Gastrocnemius medialis (tissue), 4 donors: ENCODE results near the gene LTB. TPM values are rescaled to one million over a fixed set of nuclear protein-coding genes. Genes with fewer than 3 reads are reported as not detected.
A peak's percentile ranks its signal among the peaks of the same experiment; 100 is the strongest.

Experiments used
- ATAC-seq, 2 donors: fragments of 150-250 bp; one replicate each; pipeline ENCODE4 v1.9.1; 2016
- DNase-seq, 2 donors: peaks; one replicate each; pipeline ENCODE4 v3.0.0-alpha.2; 2019
- H3K27ac ChIP-seq, 4 donors: fragments of 200-600 bp; sonication (generic); 1 replicate in 1 of 4; 2 replicates in 3 of 4; pipeline ENCODE4 v1.5.1; 2016 to 2018; ENCODE audit warnings: mild to moderate bottlenecking in 2 of 4, moderate library complexity in 1 of 4
- H3K27me3 ChIP-seq, 3 donors: fragments of 200-600 bp; sonication (generic) in 2 of 3; 1 replicate in 1 of 3; 2 replicates in 2 of 3; pipeline versions ENCODE4 v1.5.1 to v1.6.0; 2016 to 2019; ENCODE audit warnings: mild to moderate bottlenecking in 1 of 3, moderate library complexity in 1 of 3
- H3K36me3 ChIP-seq, 2 donors: fragments of 200-600 bp; sonication (generic) in 1 of 2; one replicate each; pipeline ENCODE4 v1.5.1; 2017 to 2018
- H3K4me1 ChIP-seq, 2 donors: fragments of 200-600 bp; sonication (generic) in 1 of 2; one replicate each; pipeline ENCODE4 v1.5.1; 2016 to 2017; ENCODE audit warnings: mild to moderate bottlenecking in 2 of 2
- H3K4me3 ChIP-seq, 4 donors: fragments of 200-600 bp; sonication (generic) in 3 of 4; 1 replicate in 1 of 4; 2 replicates in 3 of 4; pipeline ENCODE4 v1.5.1; 2016 to 2019; ENCODE audit warnings: mild to moderate bottlenecking in 2 of 4
- H3K9me3 ChIP-seq, 3 donors: fragments of 200-600 bp; sonication (generic) in 2 of 3; 1 replicate in 1 of 3; 2 replicates in 2 of 3; pipeline ENCODE4 v1.5.1; 2016 to 2019
- POLR2A ChIP-seq, 2 donors: fragments of 450-650 bp; IDR thresholded peaks; one replicate each; pipeline ENCODE4 v1.6.1; 2017; ENCODE audit warnings: antibody characterized with exemption in 2 of 2, mild to moderate bottlenecking in 2 of 2, moderate library complexity in 2 of 2
- in situ Hi-C, 4 donors: fragments of 200-750 bp; cut with MboI; loops; one replicate each; pipeline versions ENCODE4 v1.15.0 to v1.8.0; 2017; ENCODE audit warnings: low sequenced_read_pairs in 4 of 4
- intact Hi-C: fragments of 100-400 bp; cut with DNase I; formaldehyde crosslinking; loops from one replicate; pipeline ENCODE4 v1.15.1; 2023; ENCODE audit warnings: low total_unique reads
- total RNA-seq, 4 donors: library from RNA; depleted of rRNA; stranded (reverse); fragments of >200 nt; gene quantifications; one replicate each; pipeline versions ENCODE4 v1.1.0 to v1.2.3, GENCODE V29; 2016
- TF ChIP-seq, protein P1 (sequence below), 5 experiments: fragments of 450-650 bp in 3 of 5; fragments of 200-600 bp in 2 of 5; sonication (generic) in 2 of 5; IDR thresholded peaks in 4 of 5; conservative IDR thresholded peaks in 1 of 5; 1 replicate in 4 of 5; 2 replicates in 1 of 5; pipeline ENCODE4 v1.5.1; 2016 to 2019; ENCODE audit warnings: antibody characterized with exemption in 5 of 5, mild to moderate bottlenecking in 3 of 5, moderate library complexity in 3 of 5

Gene LTB
- total RNA-seq, 4 donors from 2014 or later = not detected

DNA sequence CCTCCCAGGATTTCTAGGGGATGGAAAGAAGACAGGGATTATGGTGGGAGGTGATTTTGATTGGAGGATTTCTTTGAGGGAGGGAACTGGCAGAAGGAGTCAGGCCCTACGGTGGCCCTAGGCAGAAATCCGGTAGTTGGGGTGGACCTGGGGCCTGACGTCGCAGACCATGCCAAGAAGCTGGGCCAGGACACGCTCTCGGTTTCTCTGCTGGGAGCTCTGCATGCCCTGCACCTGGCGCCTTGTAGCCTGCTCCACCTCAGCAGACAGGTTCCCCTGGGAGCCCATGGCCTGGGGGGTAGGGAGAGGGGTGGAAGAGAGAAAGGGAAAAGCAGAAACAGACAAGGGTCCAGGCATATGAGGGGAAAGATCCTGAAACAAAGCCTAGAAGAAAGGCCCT lies 36.9 kb downstream of the LTB start:
- Histone ChIP-seq H3K27me3 (no peaks in the 10 kb centered on the region), H3K36me3 (peaks cover 0 to 13% of the 10 kb centered on the region in 2 donors), H3K4me3 (no peak overlapping the region), H3K9me3 (no peaks in the 10 kb centered on the region), H3K4me1 (peaks cover 27% of the 10 kb centered on the region in 2 donors), H3K27ac (no peak overlapping the region)
- ATAC-seq = no peak
- intact Hi-C loops = loop anchor here (5.0 to 10.0 kb wide), 6 partner anchors 290 to 1480 kb away; partner anchors contain the start of genes EHMT2, NELFE, NEU1 and POLR1H
- no peak for TF ChIP-seq POLR2A (IDR thresholded peaks at IDR 0.05)
- TF ChIP-seq, protein P1, sequence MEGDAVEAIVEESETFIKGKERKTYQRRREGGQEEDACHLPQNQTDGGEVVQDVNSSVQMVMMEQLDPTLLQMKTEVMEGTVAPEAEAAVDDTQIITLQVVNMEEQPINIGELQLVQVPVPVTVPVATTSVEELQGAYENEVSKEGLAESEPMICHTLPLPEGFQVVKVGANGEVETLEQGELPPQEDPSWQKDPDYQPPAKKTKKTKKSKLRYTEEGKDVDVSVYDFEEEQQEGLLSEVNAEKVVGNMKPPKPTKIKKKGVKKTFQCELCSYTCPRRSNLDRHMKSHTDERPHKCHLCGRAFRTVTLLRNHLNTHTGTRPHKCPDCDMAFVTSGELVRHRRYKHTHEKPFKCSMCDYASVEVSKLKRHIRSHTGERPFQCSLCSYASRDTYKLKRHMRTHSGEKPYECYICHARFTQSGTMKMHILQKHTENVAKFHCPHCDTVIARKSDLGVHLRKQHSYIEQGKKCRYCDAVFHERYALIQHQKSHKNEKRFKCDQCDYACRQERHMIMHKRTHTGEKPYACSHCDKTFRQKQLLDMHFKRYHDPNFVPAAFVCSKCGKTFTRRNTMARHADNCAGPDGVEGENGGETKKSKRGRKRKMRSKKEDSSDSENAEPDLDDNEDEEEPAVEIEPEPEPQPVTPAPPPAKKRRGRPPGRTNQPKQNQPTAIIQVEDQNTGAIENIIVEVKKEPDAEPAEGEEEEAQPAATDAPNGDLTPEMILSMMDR (IDR thresholded peaks at IDR 0.05 in 4 of 5, conservative IDR thresholded peaks at IDR 0.05 in 1 of 5) = no peak
- in situ Hi-C loops = loop anchor here (5.0 to 25.0 kb wide), 5 partner anchors 50 to 642 kb away; partner anchors contain the start of genes AGER (in 1 of the 4), AGPAT1 (in 1 of the 4), GPSM3 (in 1 of the 4) and NCR3 (in 1 of the 4)
- no peak for DNase-seq

DNA sequence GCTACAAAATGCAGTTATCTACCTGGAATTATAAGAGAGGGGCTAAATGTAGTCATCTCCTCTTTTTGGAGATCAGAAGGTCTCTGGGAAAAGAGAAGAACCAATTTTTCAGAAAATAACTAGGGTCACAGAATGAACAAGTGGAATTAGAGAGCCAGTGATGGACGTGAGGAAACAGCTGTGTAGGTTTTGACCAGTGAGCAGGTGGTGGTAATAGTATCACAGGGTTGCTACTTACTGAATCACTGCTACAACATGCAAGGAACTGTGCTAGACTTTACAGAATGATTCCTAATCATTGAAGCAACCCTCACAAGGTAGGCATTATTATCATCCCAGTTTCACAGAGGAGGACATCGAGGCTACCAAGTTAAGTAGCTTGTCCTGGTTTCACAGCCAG lies 37.5 kb downstream of the LTB start:
- no peak for DNase-seq
- Histone ChIP-seq H3K4me3 (no peak overlapping the region), H3K27ac (no peak overlapping the region), H3K4me1 (peaks cover 33% of the 10 kb centered on the region in 2 donors), H3K9me3 (no peaks in the 10 kb centered on the region), H3K36me3 (peaks cover 0 to 17% of the 10 kb centered on the region in 2 donors), H3K27me3 (no peaks in the 10 kb centered on the region)
- no peak for ATAC-seq
- in situ Hi-C loops = loop anchor here (5.0 to 25.0 kb wide), 5 partner anchors 50 to 643 kb away; partner anchors contain the start of genes AGER (in 1 of the 4), AGPAT1 (in 1 of the 4), GPSM3 (in 1 of the 4) and NCR3 (in 1 of the 4)
- TF ChIP-seq, protein P1 (IDR thresholded peaks at IDR 0.05 in 4 of 5, conservative IDR thresholded peaks at IDR 0.05 in 1 of 5) = no peak
- no peak for TF ChIP-seq POLR2A (IDR thresholded peaks at IDR 0.05)
- intact Hi-C loops = loop anchor here (5.0 to 10.0 kb wide), 8 partner anchors 47 to 1480 kb away; partner anchors contain the start of genes EHMT2, MICB, MRPS18B and NELFE

DNA sequence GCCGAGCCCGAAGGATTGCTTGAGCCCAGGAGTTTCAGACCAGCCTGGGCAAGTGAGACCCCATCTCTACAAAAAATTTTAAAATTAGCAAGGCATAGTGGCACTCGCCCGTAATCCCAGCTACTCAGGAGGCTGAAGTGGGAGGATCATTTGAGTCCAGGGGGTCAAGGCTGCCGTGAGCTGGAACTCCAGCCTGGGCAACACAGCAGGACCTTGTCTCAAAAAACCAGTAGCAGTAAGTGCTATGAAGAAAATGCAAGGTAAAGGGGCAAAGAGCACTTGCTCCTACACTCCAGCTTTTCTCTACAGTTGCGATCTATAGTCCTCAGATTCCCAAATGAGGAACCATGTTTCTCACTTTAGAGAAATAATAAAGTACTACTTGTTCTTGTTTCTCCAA lies 38.6 kb downstream of the LTB start:
- in situ Hi-C loops (loop anchor here (5.0 to 25.0 kb wide), 5 partner anchors 51 to 644 kb away; partner anchors contain the start of genes AGER (in 1 of the 4), AGPAT1 (in 1 of the 4), GPSM3 (in 1 of the 4) and NCR3 (in 1 of the 4)), intact Hi-C loops (loop anchor here (2.0 to 10.0 kb wide), 6 partner anchors 46 to 1479 kb away; partner anchors contain the start of genes EHMT2, MICB, MRPS18B and POLR1H)
- Histone ChIP-seq H3K36me3 (peaks cover 0 to 17% of the 10 kb centered on the region in 2 donors), H3K4me1 (peaks cover 41 to 43% of the 10 kb centered on the region in 2 donors), H3K27me3 (no peaks in the 10 kb centered on the region), H3K4me3 (no peak overlapping the region), H3K27ac (peak overlapping the region; percentile 96 to 98 (median 96)), H3K9me3 (no peaks in the 10 kb centered on the region)
- ATAC-seq (no peak), DNase-seq (no peak)
- TF ChIP-seq, protein P1 (IDR thresholded peaks at IDR 0.05 in 4 of 5, conservative IDR thresholded peaks at IDR 0.05 in 1 of 5) = no peak
- TF ChIP-seq POLR2A (IDR thresholded peaks at IDR 0.05) = no peak

DNA sequence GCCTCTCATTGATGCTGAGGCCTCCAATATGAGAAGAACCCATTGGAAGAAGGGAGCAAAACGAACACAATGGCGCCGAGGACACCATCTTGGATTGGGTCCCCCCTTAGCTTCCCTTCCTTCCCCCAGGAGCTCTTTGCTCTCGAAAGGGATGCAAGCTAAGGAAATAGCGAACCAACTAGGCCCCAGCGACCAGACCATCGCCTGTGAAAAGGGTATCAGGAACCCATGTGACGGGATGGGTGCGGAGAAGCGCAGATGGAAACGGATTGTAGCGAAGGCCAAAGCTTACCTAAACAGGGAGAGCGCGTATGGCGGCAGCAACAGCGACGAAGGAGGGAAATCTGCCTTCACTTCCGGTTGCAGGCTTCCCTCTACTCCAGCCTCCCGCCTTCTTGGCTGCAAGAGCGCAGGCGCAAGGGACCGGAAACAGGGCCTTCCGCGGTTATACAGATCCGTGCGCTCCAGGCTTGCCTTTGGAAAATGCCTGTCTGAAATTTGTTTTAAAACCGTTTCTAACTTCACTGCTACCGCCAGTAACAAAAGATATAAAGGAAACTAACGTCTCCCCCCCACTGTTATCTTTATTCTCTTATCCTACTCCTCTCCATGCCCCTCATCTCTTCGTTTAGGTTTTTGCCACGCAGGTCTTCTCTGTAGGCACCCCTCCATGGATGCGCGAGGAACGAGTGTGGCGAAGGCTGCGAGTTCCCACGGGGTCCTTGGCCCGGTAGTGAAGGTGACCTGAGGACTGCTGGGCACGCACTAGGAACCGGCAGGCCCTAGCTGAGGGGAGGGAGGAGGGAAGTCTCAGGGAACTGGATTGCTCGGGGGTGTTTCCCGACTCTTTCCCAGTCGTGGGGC lies 40.3 kb downstream of the LTB start, which contains the start of gene DDX39B:
Gene DDX39B, minus strand, starts transcription at position 346 of the 864 bp plus-strand sequence. CDS start 1,471 bp downstream, outside the sequence.
- Histone ChIP-seq H3K36me3 (peaks cover 0 to 34% of the 10 kb centered on the region in 2 donors), H3K9me3 (no peaks in the 10 kb centered on the region), H3K4me1 (peaks cover 31 to 38% of the 10 kb centered on the region in 2 donors), H3K27ac (peak within 1 kb of the TSS; percentile 96 to 98 (median 96)), H3K27me3 (no peaks in the 10 kb centered on the region), H3K4me3 (peak within 1 kb of the TSS; percentile 81 to 91 (median 85))
- peak; percentile 96 to 97 for DNase-seq
- in situ Hi-C loops (loop anchor here (5.0 to 25.0 kb wide), 5 partner anchors 53 to 645 kb away; partner anchors contain the start of genes AGER (in 1 of the 4), AGPAT1 (in 1 of the 4), GPSM3 (in 1 of the 4) and NCR3 (in 1 of the 4)), intact Hi-C loops (loop anchor here (1.0 to 10.0 kb wide), 7 partner anchors 45 to 1477 kb away; partner anchors contain the start of genes BAG6, EHMT2, MICB and MRPS18B)
- TF ChIP-seq, protein P1 (IDR thresholded peaks at IDR 0.05 in 4 of 5, conservative IDR thresholded peaks at IDR 0.05 in 1 of 5) = no peak
- TF ChIP-seq POLR2A (IDR thresholded peaks at IDR 0.05) = peak; percentile 72 to 77
- peak; percentile 94 to 95 for ATAC-seq
